Stimulated activated CD8-positive, alpha-beta memory T cell treated with anti-CD3 and anti-CD28 coated beads, Interleukin-2, amount 100 ng/mL, for 1 hour (primary cell): ENCODE measurements around the gene ZNF546.
A peak's percentile ranks its signal among the peaks of the same experiment; 100 is the strongest.
"Not testable (repeated sequence)": the region's sequence is repeated elsewhere in the genome, so short reads cannot be mapped to it uniquely, and the experiment has no call there.

Experiments
- DNase-seq, 2 donors: peaks; one replicate each; pipeline ENCODE4 v3.0.0-alpha.2; 2020; ENCODE audit warnings: low read depth in 2 of 2

ZNF546 gene

DNA sequence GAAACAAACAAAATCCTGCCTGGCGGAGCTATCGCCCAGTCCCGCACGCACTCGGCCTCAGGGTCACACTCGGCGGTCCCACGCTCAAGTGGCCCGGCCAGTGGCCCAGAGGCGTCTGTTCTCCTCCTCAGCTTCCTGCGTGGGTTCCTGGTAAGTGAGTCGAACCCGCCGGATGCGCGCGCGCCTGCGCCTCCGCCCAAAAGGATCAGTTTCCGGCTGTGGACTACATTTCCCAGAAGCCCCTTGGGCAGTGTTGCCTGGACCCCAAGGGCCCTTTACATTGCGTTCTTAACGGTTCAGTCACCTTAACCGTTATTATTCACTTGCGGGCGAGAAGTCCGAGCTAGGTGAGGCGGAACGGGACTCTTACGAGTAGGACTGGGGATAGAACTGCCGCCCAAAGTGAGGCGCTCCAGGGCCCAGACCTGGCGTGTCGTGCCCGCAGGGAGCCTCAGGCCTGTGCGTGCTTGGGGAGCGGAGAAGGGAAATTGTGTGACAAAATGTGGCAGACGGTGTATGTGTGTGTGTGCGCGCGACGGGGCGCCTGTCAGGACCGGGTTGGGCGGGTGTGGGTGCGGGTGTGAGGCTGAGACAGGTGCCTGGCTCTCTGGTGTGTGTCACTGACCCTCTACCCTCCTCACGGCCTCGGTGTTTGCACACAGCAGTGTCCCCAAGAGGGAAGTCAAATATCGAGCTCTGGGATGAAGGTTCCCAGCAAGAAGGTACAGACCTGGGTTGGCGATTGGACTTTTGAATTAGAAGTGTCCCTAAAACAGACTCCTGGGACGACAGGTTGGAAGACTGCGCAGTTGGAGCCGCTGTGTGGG is at the start of gene ZNF546:
ZNF546 (plus strand) TSS at position 250 of the 827 bp plus-strand sequence. CDS start 1,267 bp downstream, outside the sequence.
- DNase-seq = peak; percentile 79 to 84

- no peak for DNase-seq
Measured at GRCh38 chr19:39949026-39949747, 47.7 kb upstream of the ZNF546 start.

- DNase-seq = no peak
Measured at GRCh38 chr19:39951065-39951650, 45.7 kb upstream of the ZNF546 start.

- no peak for DNase-seq
Measured at GRCh38 chr19:39951686-39952085, 45.2 kb upstream of the ZNF546 start.

DNA sequence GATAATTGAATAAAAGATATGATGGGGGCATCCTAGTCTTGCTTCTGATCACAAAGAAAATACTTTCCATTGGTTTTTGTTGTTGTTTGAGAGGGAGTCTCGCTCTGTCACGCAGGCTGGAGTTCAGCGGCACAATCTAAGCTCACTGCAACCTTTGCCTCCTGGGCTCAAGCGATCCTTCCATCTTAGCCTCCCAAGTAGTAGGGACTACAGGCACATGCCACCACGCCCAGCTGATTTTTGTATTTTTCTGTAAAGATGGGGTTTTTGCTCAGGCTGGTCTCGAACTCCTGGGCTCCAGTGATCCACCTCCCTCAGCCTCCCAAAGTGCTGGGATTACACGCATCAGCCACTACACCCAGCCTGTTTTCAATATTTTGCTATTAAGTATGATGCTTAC is 42.9 kb upstream of the ZNF546 start:
- no peak for DNase-seq

- DNase-seq = not testable (repeated sequence)
Measured at GRCh38 chr19:39957886-39958285, 39.0 kb upstream of the ZNF546 start.

- not testable (repeated sequence) for DNase-seq
Measured at GRCh38 chr19:39958942-39959341, 37.9 kb upstream of the ZNF546 start.

- not testable (repeated sequence) for DNase-seq
Measured at GRCh38 chr19:39959407-39959806, 37.5 kb upstream of the ZNF546 start.

GRCh38 chr19:39963898-39964297 is 33.0 kb upstream of the ZNF546 start:
- no peak for DNase-seq

DNA sequence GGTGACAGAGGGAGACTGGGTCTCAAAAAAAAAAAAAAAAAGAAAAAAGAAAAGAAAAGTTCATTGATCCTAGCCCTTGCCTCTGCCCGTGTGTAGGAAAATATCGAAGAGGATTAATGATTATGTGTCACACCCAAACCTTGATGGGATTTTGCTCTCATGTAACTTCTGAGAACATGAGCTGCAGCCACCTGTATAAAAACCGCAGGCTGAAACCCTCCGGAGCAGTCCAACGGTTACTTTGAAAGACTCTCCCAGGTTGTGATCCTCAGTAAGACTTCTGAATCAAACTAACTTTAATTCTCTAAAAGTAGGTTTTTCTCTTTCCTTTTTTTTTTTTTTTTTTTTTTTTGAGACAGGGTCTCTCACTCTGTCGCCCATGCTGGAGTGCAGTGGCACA is 30.2 kb upstream of the ZNF546 start:
- DNase-seq = no peak

DNA sequence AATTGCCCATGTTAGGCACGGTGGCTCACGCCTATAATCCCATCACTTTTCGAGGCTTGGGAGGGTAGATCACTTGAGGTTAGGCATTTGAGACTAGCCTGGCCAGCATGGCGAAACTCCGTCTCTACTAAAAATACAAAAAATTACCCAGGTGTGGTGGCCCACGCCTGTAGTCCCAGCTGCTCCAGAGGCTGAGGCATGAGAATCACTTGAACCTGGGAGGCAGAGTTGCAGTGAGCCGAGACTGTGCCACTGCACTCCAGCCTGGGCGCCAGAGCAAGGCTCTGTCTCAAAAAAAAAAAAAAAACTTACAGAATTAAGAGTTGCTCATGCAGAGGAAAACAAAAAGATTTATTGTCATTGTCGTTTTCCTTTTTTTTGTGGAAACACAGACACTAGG is 29.3 kb upstream of the ZNF546 start:
- no peak for DNase-seq

DNA sequence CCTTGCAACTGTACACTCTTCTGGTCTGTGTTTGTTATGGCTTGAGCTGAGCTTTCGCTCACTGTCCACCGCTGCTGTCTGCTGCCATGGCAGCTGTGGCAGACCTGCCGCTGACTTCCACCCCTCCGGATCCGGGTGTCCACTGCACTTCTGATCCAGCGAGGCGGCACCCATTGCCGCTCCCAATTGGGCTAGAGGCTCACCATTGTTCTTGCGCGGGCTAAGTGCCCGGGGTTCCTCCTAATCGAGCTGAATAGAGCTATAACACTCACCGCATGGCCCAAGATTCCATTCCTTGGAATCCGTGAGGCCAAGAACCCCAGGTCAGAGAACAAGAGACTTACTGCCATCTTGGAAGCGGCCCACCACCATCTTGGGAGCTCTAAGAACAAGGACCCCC is 28.1 kb upstream of the ZNF546 start:
- DNase-seq = no peak

- DNase-seq = no peak
Measured at GRCh38 chr19:39969266-39969665, 27.6 kb upstream of the ZNF546 start.

DNA sequence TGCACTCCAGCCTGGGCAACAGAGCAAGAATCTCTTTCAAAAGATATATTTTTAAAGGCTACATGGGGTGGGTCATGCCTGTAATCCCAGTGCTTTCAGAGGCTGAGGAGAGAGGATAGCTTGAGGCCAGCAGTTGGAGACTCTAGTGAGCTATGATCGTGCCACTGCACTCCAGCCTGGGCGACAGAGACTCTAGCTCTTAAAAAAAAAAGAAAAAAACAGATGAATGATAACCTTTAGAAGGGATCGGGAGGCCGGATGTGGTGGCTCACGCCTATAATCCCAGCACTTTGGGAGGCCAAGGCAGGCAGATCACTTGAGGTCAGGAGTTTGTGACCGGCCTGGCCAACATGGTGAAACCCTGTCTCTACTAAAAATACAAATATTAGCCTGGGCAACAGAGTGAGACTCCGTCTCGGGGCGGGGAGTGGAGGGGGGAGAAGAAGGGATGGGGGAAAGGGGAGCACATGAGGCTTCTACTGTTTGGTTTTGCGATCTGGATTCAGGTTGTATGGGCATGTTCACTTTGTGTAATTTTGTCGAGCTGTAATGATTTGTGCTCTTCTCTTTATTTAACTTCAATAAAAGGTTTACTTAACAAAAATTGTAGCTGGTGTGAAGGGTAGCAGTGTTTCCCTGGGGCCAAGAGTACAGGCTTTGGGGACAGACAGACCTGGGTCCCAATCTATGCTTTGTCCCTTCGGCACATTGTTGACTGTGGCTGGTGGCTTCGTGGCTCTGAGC is 27.0 kb upstream of the ZNF546 start:
- no peak for DNase-seq

DNA sequence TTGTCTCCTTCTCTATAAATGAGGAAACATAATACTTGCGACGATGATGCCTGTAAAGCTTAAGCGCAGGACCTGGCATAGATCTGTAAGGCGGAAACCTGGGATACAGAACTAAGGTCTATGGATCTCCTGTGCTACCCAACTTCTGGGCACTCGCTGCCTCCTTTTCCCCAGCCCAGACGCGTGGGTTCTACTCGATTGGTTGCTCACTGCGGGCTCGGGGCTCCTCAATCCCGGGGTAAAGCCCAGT is 26.5 kb upstream of the ZNF546 start:
- DNase-seq = no peak

GRCh38 chr19:39970675-39971379 is 26.0 kb upstream of the ZNF546 start, which contains the start of gene PSMC4:
Gene PSMC4, plus strand, starts transcription at chr19:39971165. Its CDS starts 38 bp downstream, at chr19:39971203.
- DNase-seq = peak; percentile 97 to 98

GRCh38 chr19:39971380-39972035 is 25.4 kb upstream of the ZNF546 start:
- DNase-seq = no peak

GRCh38 chr19:39974377-39975155 is 22.3 kb upstream of the ZNF546 start:
- no peak for DNase-seq

DNA sequence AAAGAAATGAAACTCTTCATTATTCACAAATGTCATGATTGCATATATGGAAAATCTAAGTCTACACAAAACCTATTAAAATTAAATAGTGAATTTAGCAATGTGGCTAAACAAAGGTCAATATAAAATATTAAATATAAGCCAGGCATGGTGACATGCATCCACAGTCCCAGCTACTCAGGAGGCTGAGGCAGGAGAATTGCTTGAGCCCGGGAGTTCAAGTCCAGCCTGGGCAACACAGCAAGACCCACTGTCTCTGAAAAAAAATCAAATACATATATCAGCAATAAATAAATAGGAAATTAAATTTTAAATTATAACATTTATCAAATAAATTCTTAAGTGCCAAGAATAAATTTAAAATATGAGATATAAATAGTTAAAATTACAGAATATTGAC is 14.0 kb upstream of the ZNF546 start:
- no peak for DNase-seq

DNA sequence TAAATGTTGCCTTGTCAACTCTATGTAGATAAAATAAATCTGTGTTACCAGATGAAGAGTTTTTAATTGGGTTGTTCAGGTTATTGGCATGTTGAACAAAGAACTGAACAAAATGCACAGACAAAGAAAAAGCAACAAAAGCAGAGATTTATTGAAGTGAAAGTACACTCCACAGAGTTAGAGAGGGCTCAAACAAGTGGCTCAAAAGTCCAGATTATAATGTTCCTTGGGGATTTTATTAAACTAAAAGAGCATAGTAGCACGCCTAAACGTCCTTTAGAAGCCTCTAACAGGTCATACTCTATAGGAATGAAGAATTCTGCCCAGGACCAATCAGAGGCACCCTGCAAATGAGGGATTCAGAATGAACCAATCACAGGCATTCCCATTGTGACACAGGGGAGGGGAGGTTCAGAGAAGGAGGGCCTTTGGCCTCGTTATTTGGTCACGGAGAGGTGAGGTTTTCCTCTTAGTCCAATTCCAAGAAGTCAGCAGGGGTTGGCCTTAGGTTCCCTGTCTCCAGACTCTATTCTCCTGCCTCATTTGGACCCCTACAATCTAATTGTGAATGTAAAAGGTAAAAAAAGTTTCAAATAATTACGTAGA is 13.1 kb upstream of the ZNF546 start:
- no peak for DNase-seq
